Cerebellar nuclear complex (tissue), 1 donor: ENCODE data around the gene TRAPPC1.
A peak's percentile ranks its signal among the peaks of the same experiment; 100 is the strongest.

Source experiments
- DNase-seq, 2 experiments: peaks; one replicate each; lab custom pipeline; 2025; lab: John Stamatoyannopoulos, UW

Gene TRAPPC1

GRCh38 chr17:7903154-7904103 is 28.3 kb downstream of the TRAPPC1 start:
- DNase-seq, result no peak

DNA sequence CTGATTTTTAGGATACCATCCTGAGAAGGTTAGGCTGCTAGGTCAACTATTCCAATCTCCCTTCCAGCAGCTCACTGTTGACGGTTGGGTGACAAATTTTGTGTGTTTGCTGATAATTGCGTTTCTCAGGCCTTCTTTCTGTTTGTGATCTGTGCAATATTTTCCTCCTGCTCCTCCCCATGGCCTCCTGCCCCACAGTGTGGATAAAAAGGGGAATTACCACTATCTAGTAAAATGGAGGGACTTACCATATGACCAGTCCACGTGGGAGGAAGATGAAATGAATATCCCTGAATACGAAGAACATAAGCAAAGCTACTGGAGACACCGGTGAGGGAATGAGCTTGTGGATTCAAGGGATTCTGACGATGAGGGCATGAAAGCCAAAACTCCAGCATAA is 34.0 kb downstream of the TRAPPC1 start:
- no peak for DNase-seq

DNA sequence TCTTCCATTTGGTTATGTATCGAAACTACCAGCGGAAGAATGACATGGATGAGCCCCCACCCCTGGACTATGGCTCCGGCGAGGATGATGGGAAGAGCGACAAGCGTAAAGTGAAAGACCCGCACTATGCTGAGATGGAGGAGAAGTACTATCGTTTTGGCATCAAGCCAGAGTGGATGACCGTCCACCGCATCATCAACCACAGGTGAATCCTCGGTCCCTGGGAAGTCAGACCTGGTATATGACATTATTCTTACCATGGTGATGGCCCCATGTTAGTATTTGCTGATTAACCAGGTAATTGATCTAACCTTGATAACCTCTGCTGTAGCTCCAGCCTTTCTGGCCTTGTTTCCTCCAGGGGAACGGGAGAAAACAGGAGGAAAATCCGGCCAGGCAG is 34.7 kb downstream of the TRAPPC1 start:
- DNase-seq, result no peak

DNA sequence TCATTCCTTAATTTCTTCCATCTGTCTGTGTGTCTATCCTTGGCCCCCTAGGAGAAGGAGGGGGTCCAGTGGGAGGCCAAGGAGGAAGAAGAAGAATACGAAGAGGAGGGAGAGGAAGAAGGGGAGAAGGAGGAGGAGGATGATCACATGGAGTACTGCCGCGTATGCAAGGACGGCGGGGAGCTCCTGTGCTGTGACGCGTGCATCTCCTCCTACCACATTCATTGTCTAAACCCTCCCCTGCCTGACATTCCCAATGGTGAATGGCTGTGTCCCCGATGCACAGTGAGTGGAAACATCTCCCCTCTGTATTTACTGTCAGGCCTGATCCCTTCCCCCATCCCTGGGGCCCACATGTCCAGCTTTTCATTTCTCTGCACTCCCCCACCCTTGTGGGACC is 36.9 kb downstream of the TRAPPC1 start:
- DNase-seq, result no peak

GRCh38 chr17:7894226-7894625 is 37.5 kb downstream of the TRAPPC1 start:
- no peak for DNase-seq

DNA sequence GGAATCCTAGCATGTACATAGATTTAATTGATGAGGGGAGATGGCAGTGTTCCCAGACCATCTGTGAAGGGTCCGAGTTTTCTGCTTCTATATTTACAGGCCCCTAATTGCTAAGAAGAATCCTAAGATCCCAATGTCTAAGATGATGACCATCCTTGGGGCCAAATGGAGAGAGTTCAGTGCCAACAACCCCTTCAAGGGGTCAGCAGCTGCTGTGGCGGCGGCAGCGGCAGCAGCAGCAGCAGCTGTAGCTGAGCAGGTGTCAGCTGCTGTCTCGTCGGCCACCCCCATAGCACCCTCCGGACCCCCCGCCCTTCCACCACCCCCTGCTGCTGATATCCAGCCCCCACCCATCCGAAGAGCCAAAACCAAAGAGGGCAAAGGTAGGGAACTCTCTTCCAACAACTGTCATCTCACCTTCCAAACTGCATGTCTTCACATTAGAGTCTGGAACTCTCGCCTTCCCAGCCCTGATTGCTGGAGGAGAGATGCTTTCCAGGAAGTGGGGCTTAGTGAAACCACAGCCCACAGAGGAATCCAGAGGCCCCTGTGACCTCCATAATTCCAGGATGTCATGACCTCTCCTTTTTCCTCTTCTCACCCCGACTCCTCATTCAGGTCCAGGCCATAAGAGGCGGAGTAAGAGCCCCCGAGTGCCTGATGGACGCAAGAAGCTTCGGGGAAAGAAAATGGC is 38.4 kb downstream of the TRAPPC1 start:
- DNase-seq, result no peak

GRCh38 chr17:7889166-7889955 is 42.4 kb downstream of the TRAPPC1 start:
- DNase-seq, result peak; percentile 72 to 77

GRCh38 chr17:7888184-7888920 is 43.4 kb downstream of the TRAPPC1 start, which contains the start of gene CHD3:
Gene CHD3 (plus strand): TSS chr17:7888789. CDS start chr17:7889001, 212 bp downstream.
- DNase-seq, result no peak

DNA sequence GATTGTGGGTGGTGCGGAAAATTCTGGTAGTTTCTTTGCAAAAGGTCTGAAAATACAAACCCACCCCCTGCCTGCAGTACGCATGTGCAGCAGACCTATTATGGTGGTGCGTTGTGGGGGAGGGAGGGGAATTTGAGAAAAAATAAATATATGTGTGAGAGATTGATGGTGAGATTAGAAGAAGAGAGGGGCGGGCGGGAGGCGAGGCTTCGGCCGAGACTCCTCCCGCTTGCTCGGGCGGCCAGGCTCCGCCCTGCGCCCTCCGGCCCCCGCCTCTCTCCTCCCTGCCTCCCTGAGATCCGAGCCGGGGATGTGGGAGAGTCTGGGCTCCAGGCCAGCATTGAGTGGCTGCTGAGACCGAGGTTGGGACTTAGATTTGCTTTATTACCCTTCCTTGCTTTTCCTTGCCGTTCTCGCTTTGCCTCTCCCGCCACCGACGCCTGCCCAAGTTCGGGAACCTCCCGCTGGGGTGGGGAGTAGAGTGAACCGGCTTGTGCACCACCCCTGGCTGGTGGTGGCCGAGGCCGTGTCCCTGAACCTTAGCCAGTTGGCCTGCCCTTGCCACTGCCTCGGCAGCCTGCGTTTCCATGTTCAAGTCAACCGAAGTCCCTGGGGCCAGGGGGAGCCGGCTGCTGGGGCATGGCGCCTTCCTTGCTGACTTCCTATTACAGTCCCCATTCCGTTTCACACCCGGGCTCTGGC is 44.1 kb downstream of the TRAPPC1 start:
- peak in 1 of 2 experiments; percentile 46 for DNase-seq

DNA sequence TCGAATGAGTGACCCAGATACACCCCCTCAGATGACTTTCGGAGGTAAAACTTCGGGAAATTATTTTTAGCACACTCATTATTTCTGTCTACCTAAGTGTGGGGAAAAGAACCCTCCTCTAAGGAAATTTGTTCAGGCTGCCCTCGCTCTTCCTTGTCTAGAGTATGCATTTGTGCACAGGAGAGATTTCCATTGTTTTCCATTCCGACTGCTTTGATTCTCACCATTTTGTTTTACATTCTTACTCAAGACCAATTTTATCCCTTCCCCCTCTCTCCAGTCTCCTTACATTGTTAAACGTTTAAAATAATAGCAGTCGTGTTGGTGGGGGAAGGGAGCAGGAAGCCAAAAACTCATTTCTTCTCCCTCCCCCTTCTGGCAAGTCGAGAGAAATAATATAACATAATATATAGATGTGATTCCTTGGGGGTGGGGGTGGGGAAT is 44.7 kb downstream of the TRAPPC1 start:
- DNase-seq, result no peak

DNA sequence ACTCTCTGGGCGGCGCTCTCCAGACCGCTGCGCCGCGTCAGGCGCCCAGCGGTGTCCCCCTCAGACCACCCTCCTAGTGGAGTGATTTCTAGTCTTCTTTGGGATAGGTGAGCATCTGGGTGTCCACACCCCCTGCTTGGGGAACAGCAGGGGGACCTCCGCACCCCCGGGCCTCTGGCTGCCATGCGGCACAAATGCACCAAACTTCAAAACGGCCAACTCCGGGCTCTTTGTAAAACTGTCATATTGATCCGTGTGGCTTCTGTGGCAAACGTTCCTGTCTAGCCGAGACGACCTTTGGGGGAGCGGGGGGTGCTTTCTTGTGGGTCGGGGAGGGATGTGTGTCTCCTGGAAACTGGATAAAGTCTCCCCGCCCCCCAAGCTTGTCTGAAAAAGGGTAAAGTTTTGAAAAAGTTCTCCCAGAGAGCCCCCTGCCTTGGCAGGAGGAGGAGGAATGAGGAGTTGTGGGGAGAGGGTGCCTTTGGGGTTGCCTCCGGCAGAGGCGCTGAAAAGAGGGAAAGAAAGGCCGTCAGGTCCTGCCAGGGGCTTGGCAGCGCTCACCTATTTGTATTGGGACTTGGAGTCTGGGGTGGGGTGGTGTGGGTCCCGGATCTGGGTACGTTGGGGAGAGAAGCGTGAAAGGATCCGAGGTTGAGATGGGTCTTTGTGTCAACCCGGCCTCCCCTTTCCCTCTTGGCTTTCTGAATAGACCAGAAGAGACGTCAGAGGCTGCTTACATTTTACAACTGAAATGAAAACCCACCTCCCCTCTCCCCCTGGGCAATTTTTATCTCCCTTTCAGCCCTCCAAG is 45.3 kb downstream of the TRAPPC1 start:
- no peak for DNase-seq

DNA sequence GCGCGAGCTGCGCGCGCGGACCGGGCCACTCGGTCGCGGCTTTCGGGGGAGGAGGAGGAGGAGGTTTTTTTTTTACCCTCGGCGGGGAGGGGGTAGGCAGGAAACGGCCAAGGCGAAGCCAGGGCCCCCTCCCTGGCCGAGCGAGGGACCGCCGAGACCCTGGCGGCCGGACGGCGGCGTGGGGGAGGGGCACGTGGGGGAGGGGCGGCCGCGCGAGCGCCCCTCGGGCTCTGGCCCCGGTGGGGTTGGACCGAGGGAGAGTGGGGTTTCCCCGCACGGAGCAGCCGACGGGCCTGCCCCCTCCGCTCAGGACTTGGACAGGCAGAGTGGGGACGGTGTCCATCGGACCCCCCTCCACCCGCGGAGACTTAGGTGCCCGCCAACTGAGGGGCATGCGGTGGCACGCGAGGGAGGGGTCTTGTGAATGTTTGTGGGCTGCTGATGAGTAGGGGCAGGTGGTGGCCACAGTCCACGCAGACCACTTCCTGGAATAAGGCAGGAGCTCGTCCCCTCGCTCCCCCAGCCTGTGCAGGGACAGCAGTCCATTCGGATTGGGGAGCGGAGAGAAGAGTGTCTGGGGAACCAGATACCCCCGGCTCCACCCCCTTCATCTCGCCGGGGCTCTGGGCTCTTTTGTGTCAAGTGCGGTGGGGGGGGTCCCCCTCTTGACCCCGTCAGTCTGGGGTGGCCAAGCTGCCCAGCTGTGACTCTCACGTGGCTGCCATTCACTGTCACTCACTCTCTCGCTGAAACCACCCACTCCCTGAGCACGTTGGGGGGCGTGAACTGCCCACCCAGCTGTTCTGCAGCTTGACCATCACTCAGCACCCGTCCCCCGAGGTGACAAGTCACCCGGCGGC is 46.1 kb downstream of the TRAPPC1 start:
- DNase-seq, result no peak

- DNase-seq, result no peak
These were observed 47.0 kb downstream of the TRAPPC1 start for GRCh38 chr17:7884581-7885366.

- DNase-seq, result no peak
These were observed 47.9 kb downstream of the TRAPPC1 start for GRCh38 chr17:7883781-7884386.

DNA sequence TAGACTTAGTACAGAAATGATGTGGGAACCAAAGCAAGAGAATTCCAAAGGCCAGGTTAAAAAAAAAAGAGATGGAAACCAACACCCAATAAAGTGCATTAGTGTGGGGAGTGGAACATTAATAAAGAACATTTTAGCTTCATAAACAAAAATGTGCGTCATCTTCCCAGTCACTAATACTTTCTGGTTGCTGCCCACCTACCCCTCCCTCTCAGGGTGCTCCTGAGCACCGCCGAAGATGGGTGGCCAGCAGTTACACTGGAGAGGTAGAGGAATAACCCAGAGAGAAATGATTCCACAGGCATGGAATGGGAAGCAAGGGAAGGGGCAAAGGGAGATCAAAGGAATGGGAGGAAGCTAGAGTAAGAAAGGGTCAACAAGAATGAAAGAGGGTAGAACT is 49.1 kb downstream of the TRAPPC1 start:
- no peak for DNase-seq

- no peak for DNase-seq
These were observed 49.7 kb downstream of the TRAPPC1 start for GRCh38 chr17:7882068-7882467.

GRCh38 chr17:7881276-7882054 is 50.3 kb downstream of the TRAPPC1 start:
- DNase-seq, result peak; percentile 36 to 87
